Neuron (in vitro differentiated cells): ENCODE results near the gene TRAF4.

ENCODE experiments used
- H2AFZ ChIP-seq: one replicate; pipeline ENCODE4 v1.6.1; 2013; ENCODE audit warnings: low read depth, mild to moderate bottlenecking, inconsistent platforms, low read length, moderate library complexity
- H3K27me3 ChIP-seq: one replicate; pipeline ENCODE4 v1.6.1; 2013; ENCODE audit warnings: low read length; ENCODE audit not compliant: insufficient read depth
- H3K36me3 ChIP-seq: one replicate; pipeline ENCODE4 v1.6.1; 2013; ENCODE audit warnings: low read length; ENCODE audit not compliant: insufficient read depth
- H3K4me1 ChIP-seq: one replicate; pipeline ENCODE4 v1.6.1; 2013; ENCODE audit warnings: low read length; ENCODE audit not compliant: insufficient read depth
- H3K4me3 ChIP-seq: 2 replicates; pipeline ENCODE4 v1.5.1; 2013; ENCODE audit warnings: mild to moderate bottlenecking, low read length, moderate library complexity
- H3K9me3 ChIP-seq: one replicate; pipeline ENCODE4 v1.6.1; 2013; ENCODE audit warnings: low read length

TRAF4 gene

GRCh38 chr17:28744104-28744971, 527 bp downstream of the TRAF4 start:
- peaks cover 35% of the 10 kb centered on the region for H3K36me3 ChIP-seq
- no peaks in the 10 kb centered on the region for H3K27me3 ChIP-seq
- peak overlapping the region; percentile 97 for H3K4me3 ChIP-seq
- H2AFZ ChIP-seq = no peak overlapping the region
- H3K4me1 ChIP-seq = peaks cover 22% of the 10 kb centered on the region
- no peaks in the 10 kb centered on the region for H3K9me3 ChIP-seq

GRCh38 chr17:28744972-28745785, 1.4 kb downstream of the TRAF4 start:
- Histone ChIP-seq H3K4me1 (peaks cover 26% of the 10 kb centered on the region), H3K4me3 (peak overlapping the region; percentile 97), H3K9me3 (no peaks in the 10 kb centered on the region), H3K36me3 (peaks cover 41% of the 10 kb centered on the region), H2AFZ (no peak overlapping the region), H3K27me3 (no peaks in the 10 kb centered on the region)

GRCh38 chr17:28745786-28746411, 2.1 kb downstream of the TRAF4 start:
- peaks cover 49% of the 10 kb centered on the region for H3K36me3 ChIP-seq

GRCh38 chr17:28746611-28747050, 2.8 kb downstream of the TRAF4 start:
- Histone ChIP-seq H3K4me3 (no peak overlapping the region), H3K27me3 (no peaks in the 10 kb centered on the region), H3K36me3 (peaks cover 54% of the 10 kb centered on the region)

More at GRCh38 chr17:28745786-28746411, 2.1 kb downstream of the TRAF4 start:
- H2AFZ ChIP-seq = no peak overlapping the region
- peaks cover 30% of the 10 kb centered on the region for H3K4me1 ChIP-seq
- H3K9me3 ChIP-seq = no peaks in the 10 kb centered on the region
- H3K27me3 ChIP-seq = no peaks in the 10 kb centered on the region
- H3K4me3 ChIP-seq = peak overlapping the region; percentile 97

GRCh38 chr17:28747051-28747691, 3.4 kb downstream of the TRAF4 start:
- H3K4me3 ChIP-seq = no peak overlapping the region
- no peaks in the 10 kb centered on the region for H3K9me3 ChIP-seq
- no peaks in the 10 kb centered on the region for H3K27me3 ChIP-seq
- no peak overlapping the region for H2AFZ ChIP-seq
- peaks cover 57% of the 10 kb centered on the region for H3K36me3 ChIP-seq
- peaks cover 30% of the 10 kb centered on the region for H3K4me1 ChIP-seq

More at GRCh38 chr17:28746611-28747050, 2.8 kb downstream of the TRAF4 start:
- Histone ChIP-seq H3K4me1 (peaks cover 30% of the 10 kb centered on the region), H2AFZ (no peak overlapping the region), H3K9me3 (no peaks in the 10 kb centered on the region)

- peaks cover 63% of the 10 kb centered on the region for H3K36me3 ChIP-seq
- no peaks in the 10 kb centered on the region for H3K9me3 ChIP-seq
- H3K4me3 ChIP-seq = no peak overlapping the region
- peaks cover 26% of the 10 kb centered on the region for H3K4me1 ChIP-seq
- H3K27me3 ChIP-seq = no peaks in the 10 kb centered on the region
- no peak overlapping the region for H2AFZ ChIP-seq
Observed at GRCh38 chr17:28747801-28748750, 4.3 kb downstream of the TRAF4 start.

GRCh38 chr17:28748852-28749515, 5.2 kb downstream of the TRAF4 start:
- H3K36me3 ChIP-seq = peaks cover 63% of the 10 kb centered on the region
- H3K4me3 ChIP-seq = no peak overlapping the region
- H2AFZ ChIP-seq = no peak overlapping the region
- no peaks in the 10 kb centered on the region for H3K27me3 ChIP-seq
- peaks cover 26% of the 10 kb centered on the region for H3K4me1 ChIP-seq
- no peaks in the 10 kb centered on the region for H3K9me3 ChIP-seq

GRCh38 chr17:28749516-28750177, 5.8 kb downstream of the TRAF4 start:
- Histone ChIP-seq H2AFZ (no peak overlapping the region), H3K4me1 (peaks cover 26% of the 10 kb centered on the region), H3K9me3 (no peaks in the 10 kb centered on the region), H3K27me3 (no peaks in the 10 kb centered on the region), H3K36me3 (peaks cover 63% of the 10 kb centered on the region), H3K4me3 (no peak overlapping the region)

GRCh38 chr17:28750178-28751047, 6.6 kb downstream of the TRAF4 start:
- Histone ChIP-seq H3K4me3 (no peak overlapping the region), H2AFZ (no peak overlapping the region), H3K27me3 (no peaks in the 10 kb centered on the region), H3K9me3 (no peaks in the 10 kb centered on the region), H3K36me3 (peaks cover 63% of the 10 kb centered on the region), H3K4me1 (peaks cover 26% of the 10 kb centered on the region)

- Histone ChIP-seq H3K4me3 (no peak overlapping the region), H3K27me3 (no peaks in the 10 kb centered on the region), H3K36me3 (peaks cover 54% of the 10 kb centered on the region), H2AFZ (no peak overlapping the region), H3K4me1 (peaks cover 12% of the 10 kb centered on the region), H3K9me3 (no peaks in the 10 kb centered on the region)
Observed at GRCh38 chr17:28751600-28752366, 8.0 kb downstream of the TRAF4 start.
